GM21423 (cell line): ENCODE data around the gene PCDHGC3.

Experiments
- ATAC-seq: cut with Tn5 transposase; IDR thresholded peaks from one replicate; pipeline ENCODE4 v1.9.1; 2021; ENCODE audit warnings: mild to moderate bottlenecking, moderate library complexity; ENCODE audit not compliant: unreplicated experiment

The PCDHGC3 gene

GRCh38 chr5:141484641-141485311 lies 9.0 kb downstream of the PCDHGC3 start, which contains the start of gene PCDHGC4:
Gene PCDHGC4 (plus strand): TSS chr5:141485030. CDS start chr5:141485174, 144 bp downstream.
- ATAC-seq, result no peak

- ATAC-seq, result no peak
Observed at GRCh38 chr5:141485321-141486055, 9.7 kb downstream of the PCDHGC3 start.

- ATAC-seq, result no peak
Observed at GRCh38 chr5:141486091-141486490, 10.3 kb downstream of the PCDHGC3 start.

- ATAC-seq, result no peak
Observed at GRCh38 chr5:141487131-141487530, 11.4 kb downstream of the PCDHGC3 start.

- ATAC-seq, result no peak
Observed at GRCh38 chr5:141488591-141489561, 13.1 kb downstream of the PCDHGC3 start, which contains the start of gene PCDHGC5. Gene PCDHGC5 (plus strand): TSS chr5:141489081. CDS start chr5:141489241, 160 bp downstream.

GRCh38 chr5:141489841-141490240 lies 14.1 kb downstream of the PCDHGC3 start:
- no peak for ATAC-seq

GRCh38 chr5:141490271-141490670 lies 14.5 kb downstream of the PCDHGC3 start:
- ATAC-seq, result no peak

GRCh38 chr5:141490771-141491170 lies 15.0 kb downstream of the PCDHGC3 start:
- no peak for ATAC-seq

- ATAC-seq, result no peak
Observed at GRCh38 chr5:141491323-141492167, 15.8 kb downstream of the PCDHGC3 start.

- ATAC-seq, result no peak
Observed at GRCh38 chr5:141492168-141492885, 16.6 kb downstream of the PCDHGC3 start.

GRCh38 chr5:141493500-141494422 lies 18.0 kb downstream of the PCDHGC3 start:
- no peak for ATAC-seq

- no peak for ATAC-seq
Observed at GRCh38 chr5:141494761-141495452, 19.1 kb downstream of the PCDHGC3 start.

- ATAC-seq, result no peak
Observed at GRCh38 chr5:141495453-141495811, 19.7 kb downstream of the PCDHGC3 start.

GRCh38 chr5:141496038-141496437 lies 20.3 kb downstream of the PCDHGC3 start:
- ATAC-seq, result no peak

GRCh38 chr5:141501761-141502160 lies 26.0 kb downstream of the PCDHGC3 start:
- no peak for ATAC-seq

- no peak for ATAC-seq
Observed at GRCh38 chr5:141503681-141504080, 27.9 kb downstream of the PCDHGC3 start.

GRCh38 chr5:141504216-141504615 lies 28.4 kb downstream of the PCDHGC3 start:
- no peak for ATAC-seq
